ENCODE measurements around the gene UBE2G1. TPM values are rescaled to one million over a fixed set of nuclear protein-coding genes. Genes with fewer than 3 reads are reported as not detected.

UBE2G1 gene
- total and polyA plus RNA-seq, 2 of the 8 experiments (the other 6 are each of a cell fraction or from before 2014, with no cell fraction given) = 73.9 to 170 TPM

- H3K4me3 ChIP-seq (ENCODE audit: extremely low read depth in 1 of 4, insufficient read depth in 2 of 4, low read depth in 3 of 4, low read length in 4 of 4) = no peak overlapping the region
- no peaks in the 10 kb centered on the region for H3K23me2 ChIP-seq (ENCODE audit: low read depth, low read length)
- H3K79me2 ChIP-seq (ENCODE audit: control insufficient read depth in 1 of 2, insufficient read depth in 2 of 2, low read length in 2 of 2) = peaks cover 3 to 85% of the 10 kb centered on the region in 2 experiments; a peak in 3 of 4 replicates
- H2BK20ac ChIP-seq (ENCODE audit: low read length) = no peak overlapping the region
- no peak for DNase-seq (ENCODE audit: low read depth in 1 of 2, low spot score in 2 of 2)
- peaks cover 2% of the 10 kb centered on the region; the same call in 1 of the 2 replicates for H3K79me1 ChIP-seq (ENCODE audit: low read depth, low read length)
- H2BK120ac ChIP-seq (replicated peaks; ENCODE audit: low read depth, low read length) = no peak overlapping the region
- WGBS, 2 experiments (ENCODE audit: extremely low coverage in 1 of 2, insufficient coverage in 1 of 2, insufficient read length in 1 of 2, insufficient replicate concordance in 2 of 2, low coverage in 1 of 2, low lambda C conversion rate in 2 of 2, missing lambda C conversion rate in 1 of 2) = 60% methylated on average over 6 of the region's 6 CpGs; no CpG with 5 or more reads in 1 of the 2 experiments
- CTCF ChIA-PET (ENCODE audit: partially characterized antibody) = interaction anchor here (0.6 to 2.3 kb wide), 26 partner anchors 9 to 321 kb away, joined by 3 to 9 read pairs (median 3); no protein-coding TSS in a partner anchor
- peaks cover 0 to 9% of the 10 kb centered on the region in 2 experiments for H4K20me1 ChIP-seq (replicated peaks in 1 of 2; ENCODE audit: control insufficient read depth in 1 of 2, insufficient read depth in 2 of 2, low read length in 2 of 2)
- H3K14ac ChIP-seq (ENCODE audit: insufficient read length) = no peak overlapping the region
- no peaks in the 10 kb centered on the region for H3K27me3 ChIP-seq (replicated peaks in 1 of 4; ENCODE audit: control insufficient read depth in 3 of 4, extremely low read depth in 1 of 4, insufficient read depth in 3 of 4, low read length in 3 of 4)
- H3K9me3 ChIP-seq (ENCODE audit: insufficient read depth in 2 of 2, low read depth in 1 of 2, low read length in 1 of 2) = no peaks in the 10 kb centered on the region
- H4K8ac ChIP-seq (ENCODE audit: extremely low read depth, insufficient read depth, low read length) = no peak overlapping the region
- no peak overlapping the region for H3K56ac ChIP-seq (replicated peaks; ENCODE audit: insufficient read length, low read depth, low read length)
- H2AK5ac ChIP-seq (ENCODE audit: low read depth, low read length) = no peak overlapping the region
- no peak overlapping the region for H3K18ac ChIP-seq (ENCODE audit: extremely low read depth, low read length)
- POLR2A ChIA-PET (ENCODE audit: partially characterized antibody) = interaction anchor here (1.0 kb wide), 3 partner anchors 19 to 91 kb away, joined by 3 to 4 read pairs (median 3); no protein-coding TSS in a partner anchor
- H4K91ac ChIP-seq (replicated peaks; ENCODE audit: insufficient read length, low read length) = no peak overlapping the region
- no peak overlapping the region for H2BK15ac ChIP-seq (ENCODE audit: low read length)
- no peak overlapping the region for H2AFZ ChIP-seq (ENCODE audit: low read length)
- H3K27ac ChIP-seq (ENCODE audit: low read depth, low read length) = no peak overlapping the region
- no peak overlapping the region for H3K4me2 ChIP-seq (ENCODE audit: insufficient read depth in 1 of 2, low read depth in 2 of 2, low read length in 2 of 2)
- no peak overlapping the region for H3K23ac ChIP-seq (ENCODE audit: insufficient read length)
- no peak overlapping the region for H4K5ac ChIP-seq (ENCODE audit: insufficient read length, low read depth, low read length)
- H3K4me1 ChIP-seq (replicated peaks in 1 of 4; ENCODE audit: control insufficient read depth in 3 of 4, insufficient read depth in 4 of 4, low read length in 3 of 4) = peaks cover 2 to 14% (median 5%) of the 10 kb centered on the region in 4 experiments; a peak in 5 of 7 replicates
- H2BK5ac ChIP-seq (ENCODE audit: low read depth, low read length) = no peak overlapping the region; the same call in 1 of the 2 replicates
- H3K36me3 ChIP-seq (ENCODE audit: control insufficient read depth in 2 of 4, insufficient read depth in 4 of 4, low read length in 3 of 4) = peaks cover 9 to 35% (median 17%) of the 10 kb centered on the region in 4 experiments
- no peak overlapping the region for H3K9ac ChIP-seq (replicated peaks in 1 of 4; ENCODE audit: extremely low read depth in 1 of 4, low read depth in 3 of 4, low read length in 3 of 4)
- no peak overlapping the region for H3K4ac ChIP-seq (replicated peaks; ENCODE audit: insufficient read length, low read depth, low read length)
- H2BK12ac ChIP-seq (ENCODE audit: low read depth, low read length) = no peak overlapping the region
- no peak for FAIRE-seq
- TF ChIP-seq CBX5 (IDR thresholded peaks at IDR 0.05; ENCODE audit: low read depth, low read length) (no peak), CTCF (IDR thresholded peaks at IDR 0.05; ENCODE audit: control extremely low read depth in 1 of 3, insufficient read depth in 1 of 3, low read depth in 1 of 3, low read length in 3 of 3) (peak in 2 of 3 experiments; percentile 41 to 71; a peak in 3 of 4 replicates), RAD21 (IDR thresholded peaks at IDR 0.05 in 1 of 2, conservative IDR thresholded peaks at IDR 0.05 in 1 of 2; ENCODE audit: low read depth in 2 of 2, low read length in 2 of 2) (peak; percentile 40 to 52), JUN (IDR thresholded peaks at IDR 0.05; ENCODE audit: low read depth, low read length) (no peak), E2F6 (IDR thresholded peaks at IDR 0.05) (no peak), CHD2 (IDR thresholded peaks at IDR 0.05; ENCODE audit: low read length) (no peak), TAF7 (optimal IDR thresholded peaks at IDR 0.05; ENCODE audit: borderline replicate concordance, low read depth, low read length) (no peak), GABPA (IDR thresholded peaks at IDR 0.05; ENCODE audit: borderline replicate concordance, insufficient read depth, low read length) (no peak), SIRT6 (IDR thresholded peaks at IDR 0.05; ENCODE audit: low read length) (no peak)
These were observed 62.0 kb downstream of the UBE2G1 start for GRCh38 chr17:4304417-4305027.

All from H1 (cell line).